Measurements from ENCODE around the gene GPR153.

- TF ChIP-seq POLR2A (IDR thresholded peaks at IDR 0.05) = no peak
- TF ChIP-seq CTCF (IDR thresholded peaks at IDR 0.05) = no peak
- no peak for TF ChIP-seq EP300 (IDR thresholded peaks at IDR 0.05)
Observed at GRCh38 chr1:6251681-6252373, 9.1 kb downstream of the GPR153 start.

Measured in suprapubic skin (tissue), 3 donors.